T-helper 22 cell (primary cell): ENCODE data around the gene ALPP.
"Not testable (repeated sequence)": the region's sequence is repeated elsewhere in the genome, so short reads cannot be mapped to it uniquely, and the experiment has no call there.

ENCODE experiments used
- DNase-seq: peaks from one replicate; pipeline ENCODE4 v3.0.0-alpha.2; 2020; ENCODE audit warnings: low read depth

ALPP gene

GRCh38 chr2:232406556-232407310 is 28.2 kb downstream of the ALPP start, which contains the start of gene ALPG:
Gene ALPG, plus strand, starts transcription at chr2:232406844. Its CDS starts 51 bp downstream, at chr2:232406895.
- DNase-seq, result no peak

- DNase-seq, result not testable (repeated sequence)
Observed at GRCh38 chr2:232407428-232408150, 29.0 kb downstream of the ALPP start.

- not testable (repeated sequence) for DNase-seq
Observed at GRCh38 chr2:232408269-232408668, 29.7 kb downstream of the ALPP start.

GRCh38 chr2:232409617-232410016 is 31.1 kb downstream of the ALPP start:
- DNase-seq, result not testable (repeated sequence)

GRCh38 chr2:232410238-232410900 is 31.8 kb downstream of the ALPP start:
- DNase-seq, result no peak

DNA sequence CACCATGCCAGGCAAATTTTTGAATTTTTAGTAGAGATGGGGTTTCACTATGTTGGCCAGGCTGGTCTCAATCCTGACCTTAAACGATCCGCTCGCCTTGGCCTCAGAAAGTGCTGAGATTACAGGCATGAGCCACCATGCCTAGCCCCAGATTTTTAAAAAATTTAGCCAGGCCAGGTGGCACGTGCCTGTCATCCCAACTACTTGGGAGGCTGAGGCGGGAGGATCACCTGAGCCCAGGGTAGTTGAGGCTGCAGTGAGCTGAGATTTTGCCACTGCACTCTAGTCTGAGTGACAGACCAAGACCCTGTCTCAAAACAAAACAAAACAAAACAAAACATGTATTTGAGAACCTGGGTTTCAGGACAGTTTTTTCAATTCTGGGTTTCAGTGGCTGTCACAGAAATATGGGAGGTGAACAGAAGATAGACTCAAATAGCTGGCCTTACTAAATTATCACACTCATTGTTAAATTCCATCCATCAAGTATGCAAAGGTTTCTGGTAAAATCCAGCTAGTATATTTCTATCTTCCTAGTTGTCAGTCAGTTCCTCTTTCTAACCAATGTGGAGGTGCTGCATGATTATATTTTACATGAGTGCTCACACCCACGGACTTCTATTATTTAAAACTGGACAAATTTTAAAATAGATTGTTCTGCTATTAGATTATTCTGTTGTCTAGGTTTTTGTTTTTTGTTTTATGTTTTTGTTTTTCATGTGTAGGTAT is 33.5 kb downstream of the ALPP start:
- no peak for DNase-seq

DNA sequence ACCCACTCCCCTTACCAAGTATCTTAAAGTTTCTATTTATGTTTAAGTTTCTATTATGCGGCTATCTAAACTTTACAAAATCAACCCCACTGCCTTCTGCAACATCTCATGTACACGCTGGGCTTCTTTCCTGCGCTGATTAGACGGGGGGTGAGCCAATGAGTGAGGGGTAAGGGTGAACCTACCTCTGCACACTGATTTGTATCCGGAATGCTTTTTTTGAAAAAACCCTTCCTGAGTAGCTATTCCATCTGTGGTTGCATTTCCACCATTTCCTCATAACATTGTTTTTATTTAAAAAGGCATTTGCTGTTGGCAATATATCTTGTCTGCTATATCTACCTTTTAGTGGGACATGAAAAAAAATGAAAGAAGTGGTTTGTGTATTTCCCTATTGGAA is 34.4 kb downstream of the ALPP start:
- DNase-seq, result no peak

DNA sequence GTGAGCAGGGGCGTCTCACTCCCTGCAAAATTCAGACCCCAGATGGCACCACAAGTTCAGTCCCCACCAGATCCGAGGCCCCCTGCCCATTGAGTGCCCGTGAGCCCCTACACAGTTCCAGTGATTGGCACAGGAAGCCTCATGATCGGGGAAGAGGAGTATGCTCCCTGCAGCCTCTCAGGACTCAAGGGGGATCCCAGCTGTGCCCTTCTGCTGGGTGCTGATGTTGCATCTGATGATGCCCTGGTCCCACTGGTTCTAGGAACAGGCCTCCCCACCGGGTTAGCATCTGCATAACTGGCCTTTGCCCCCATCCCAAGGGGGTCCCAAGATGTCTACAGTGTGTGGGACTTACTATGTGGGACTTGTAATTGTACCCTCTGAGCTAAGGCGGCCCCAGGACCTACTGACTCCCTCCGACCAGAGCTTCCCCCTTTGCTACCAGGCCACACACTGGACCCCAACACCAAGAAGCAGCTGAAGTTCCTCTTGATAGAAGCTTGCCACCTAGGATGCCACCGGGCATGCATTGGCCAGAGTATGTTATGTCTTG is 36.7 kb downstream of the ALPP start:
- DNase-seq, result no peak

- DNase-seq, result no peak
Observed at GRCh38 chr2:232415736-232416520, 37.4 kb downstream of the ALPP start.

DNA sequence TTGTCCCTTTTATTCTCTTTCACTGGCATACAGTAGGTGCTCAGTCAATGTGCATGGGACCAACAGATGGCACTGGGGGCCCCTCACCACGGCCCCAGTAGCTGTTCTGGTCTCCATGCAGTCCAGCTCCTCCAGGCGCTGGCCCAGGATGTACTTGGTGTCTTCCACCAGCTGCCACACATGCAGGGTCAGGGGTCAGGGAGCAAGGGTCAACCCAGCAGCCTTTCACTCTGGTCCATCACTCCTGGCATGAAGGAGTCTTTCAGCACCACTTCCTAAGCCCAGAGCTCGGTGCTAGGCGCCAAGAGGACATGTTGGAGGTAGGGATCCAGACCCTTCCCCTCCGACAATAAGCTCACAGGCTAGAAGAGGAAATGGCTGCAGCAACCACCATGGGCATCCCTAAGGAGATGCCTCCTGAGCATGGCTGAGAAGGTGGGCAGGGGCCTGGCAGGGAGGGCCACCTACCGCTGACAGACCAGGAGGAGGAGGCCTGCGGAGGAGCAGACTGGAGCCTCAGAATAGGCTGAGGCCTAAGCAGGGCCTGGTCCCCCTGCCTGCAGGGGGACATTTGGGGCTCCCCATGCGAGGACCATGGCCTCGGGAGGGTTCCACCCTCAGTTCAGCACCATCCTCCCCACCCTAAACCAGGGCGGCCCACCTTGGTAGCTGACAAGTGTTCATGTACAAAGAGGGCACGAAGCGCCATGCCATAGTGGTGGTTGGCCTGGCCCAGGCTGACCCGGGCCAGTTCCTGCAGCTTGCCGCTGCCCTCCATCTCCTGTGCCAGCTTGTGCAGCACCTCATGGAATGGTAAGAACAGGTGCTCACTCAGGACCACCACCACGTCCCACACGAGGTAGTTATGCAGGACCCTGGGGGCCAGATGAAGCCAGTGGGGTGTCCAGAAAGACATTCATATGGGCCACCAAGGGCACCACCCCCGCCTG is 38.2 kb downstream of the ALPP start:
- DNase-seq, result no peak

GRCh38 chr2:232417489-232417888 is 38.9 kb downstream of the ALPP start:
- DNase-seq, result no peak

- DNase-seq, result no peak
Observed at GRCh38 chr2:232418056-232418455, 39.5 kb downstream of the ALPP start.

GRCh38 chr2:232418466-232419244 is 40.1 kb downstream of the ALPP start:
- no peak for DNase-seq

DNA sequence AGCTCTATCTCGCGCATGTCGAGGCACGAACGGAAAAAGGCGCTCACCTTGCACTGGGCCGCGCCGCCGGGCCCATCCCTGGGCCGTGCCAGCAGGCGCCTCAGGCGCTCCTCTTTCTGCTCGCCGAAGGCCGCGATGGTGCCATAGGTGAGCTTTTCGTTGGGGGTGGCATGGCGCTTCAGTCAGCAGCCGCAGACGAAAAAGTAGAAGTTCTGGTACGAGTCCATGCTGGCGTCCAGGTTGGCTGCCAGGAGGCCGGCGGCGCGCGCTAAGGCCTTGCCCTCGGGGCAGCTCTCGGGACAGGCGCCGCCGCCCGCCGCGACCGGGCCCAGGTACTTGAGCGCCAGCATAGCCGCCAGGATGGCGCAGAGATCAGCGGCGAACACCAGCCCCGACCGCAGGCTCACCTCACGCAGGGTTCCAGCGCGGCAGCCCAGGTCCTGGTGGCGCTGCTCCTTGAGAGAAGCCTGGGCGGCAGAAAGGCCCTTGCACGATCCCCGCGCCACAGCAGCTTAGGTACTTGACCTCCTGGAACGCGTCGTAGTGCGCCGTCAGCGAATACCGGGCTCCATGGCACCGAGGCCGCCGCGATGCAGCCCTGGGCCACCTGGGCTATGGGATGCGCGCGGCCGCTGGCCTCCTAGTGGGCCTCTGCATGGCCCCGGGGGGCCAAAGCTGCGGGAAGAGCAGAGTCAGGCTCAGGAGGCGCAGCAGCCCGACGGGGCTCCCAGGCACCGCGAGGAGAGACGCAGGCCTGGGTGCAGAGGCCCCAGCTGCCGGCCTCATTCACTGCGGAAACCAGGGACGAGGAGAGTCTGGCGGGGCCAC is 40.9 kb downstream of the ALPP start:
- no peak for DNase-seq

DNA sequence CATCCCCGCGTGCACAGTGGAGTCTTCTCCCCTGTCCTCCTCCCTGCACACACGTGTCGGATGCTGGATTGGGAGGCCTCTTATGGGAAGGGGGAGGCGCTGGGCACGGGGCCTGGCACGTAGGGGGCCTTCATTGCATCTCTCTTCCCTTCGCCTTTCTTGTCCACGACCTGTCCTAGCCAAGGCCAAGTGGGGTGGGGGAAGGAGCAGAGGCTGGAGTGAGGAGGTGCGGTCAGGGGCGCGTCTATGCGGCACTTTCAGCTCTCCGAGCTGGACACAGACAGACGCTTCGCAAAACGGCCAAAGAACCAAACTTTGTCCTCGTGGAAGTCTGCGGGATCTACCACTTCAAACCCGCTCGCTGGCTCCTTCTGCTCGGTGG is 41.5 kb downstream of the ALPP start:
- DNase-seq, result no peak

- DNase-seq, result no peak
Observed at GRCh38 chr2:232420463-232421188, 42.1 kb downstream of the ALPP start.

- DNase-seq, result no peak
Observed at GRCh38 chr2:232421189-232421785, 42.7 kb downstream of the ALPP start.
